OCI-LY3 (cell line): Measurements from ENCODE around the gene GTF2A2.

Experiments used
- H2AFZ ChIP-seq: fragments of 200-600, 300-600 bp; shearing (Covaris generic); 2 replicates; pipeline ENCODE4 v1.6.0; 2014; ENCODE audit warnings: antibody characterized with exemption, low read depth, low read length
- H3K27ac ChIP-seq: fragments of 200-600, 300-600 bp; sonication (generic); 2 replicates; pipeline ENCODE4 v1.5.1; 2014; ENCODE audit warnings: mild to moderate bottlenecking, low read length, moderate library complexity, mixed read lengths
- H3K27me3 ChIP-seq: fragments of 200-600, 300-600 bp; sonication (generic); 2 replicates; pipeline ENCODE4 v1.6.1; 2014; ENCODE audit warnings: low read depth, low read length, mixed read lengths
- H3K36me3 ChIP-seq: fragments of 200-600, 300-600 bp; sonication (generic); replicated peaks from 2 replicates; pipeline ENCODE3; 2014; ENCODE audit warnings: low read depth, low read length, mixed read lengths
- H3K4me1 ChIP-seq: fragments of 300-600, 200-600 bp; sonication (generic); 2 replicates; pipeline ENCODE4 v1.6.1; 2014; ENCODE audit warnings: low read length, mixed read lengths
- H3K4me2 ChIP-seq: fragments of 200-600, 300-600 bp; sonication (generic); 2 replicates; pipeline ENCODE4 v1.6.1; 2014; ENCODE audit warnings: low read length, mixed read lengths
- H3K4me3 ChIP-seq: fragments of 300-600, 200-600 bp; sonication (generic); 2 replicates; pipeline ENCODE4 v1.5.1; 2014; ENCODE audit warnings: antibody characterized with exemption, mild to moderate bottlenecking, low read length, moderate library complexity
- H3K79me2 ChIP-seq: fragments of 300-600, 200-600 bp; shearing (Covaris generic); 2 replicates; pipeline ENCODE4 v1.6.1; 2014; ENCODE audit warnings: mild to moderate bottlenecking, low read length, mixed read lengths
- H3K9ac ChIP-seq: fragments of 300-600, 200-600 bp; shearing (Covaris generic); 2 replicates; pipeline ENCODE4 v1.6.0; 2014; ENCODE audit warnings: mild to moderate bottlenecking, low read length, moderate library complexity
- H3K9me3 ChIP-seq: fragments of 200-600, 300-600 bp; shearing (Covaris generic); 2 replicates; pipeline ENCODE4 v1.6.1; 2014; ENCODE audit warnings: low read length, mixed read lengths; ENCODE audit not compliant: insufficient read depth
- H4K20me1 ChIP-seq: fragments of 200-600, 300-600 bp; sonication (generic); 2 replicates; pipeline ENCODE4 v1.6.1; 2016; ENCODE audit warnings: low read length, mixed read lengths; ENCODE audit not compliant: insufficient read depth
- EZH2phosphoT487 ChIP-seq: fragments of 200-600 bp; shearing (Covaris generic); IDR thresholded peaks from 2 replicates; pipeline ENCODE4 v1.6.1; 2018; ENCODE audit warnings: antibody characterized with exemption, mixed run types, low read depth
- TF ChIP-seq, protein P1 (sequence below): fragments of 200-600, 300-600 bp; sonication (generic); IDR thresholded peaks from 2 replicates; pipeline ENCODE4 v1.5.1; 2014; ENCODE audit warnings: antibody characterized with exemption, low read length, low read depth

The GTF2A2 gene

DNA sequence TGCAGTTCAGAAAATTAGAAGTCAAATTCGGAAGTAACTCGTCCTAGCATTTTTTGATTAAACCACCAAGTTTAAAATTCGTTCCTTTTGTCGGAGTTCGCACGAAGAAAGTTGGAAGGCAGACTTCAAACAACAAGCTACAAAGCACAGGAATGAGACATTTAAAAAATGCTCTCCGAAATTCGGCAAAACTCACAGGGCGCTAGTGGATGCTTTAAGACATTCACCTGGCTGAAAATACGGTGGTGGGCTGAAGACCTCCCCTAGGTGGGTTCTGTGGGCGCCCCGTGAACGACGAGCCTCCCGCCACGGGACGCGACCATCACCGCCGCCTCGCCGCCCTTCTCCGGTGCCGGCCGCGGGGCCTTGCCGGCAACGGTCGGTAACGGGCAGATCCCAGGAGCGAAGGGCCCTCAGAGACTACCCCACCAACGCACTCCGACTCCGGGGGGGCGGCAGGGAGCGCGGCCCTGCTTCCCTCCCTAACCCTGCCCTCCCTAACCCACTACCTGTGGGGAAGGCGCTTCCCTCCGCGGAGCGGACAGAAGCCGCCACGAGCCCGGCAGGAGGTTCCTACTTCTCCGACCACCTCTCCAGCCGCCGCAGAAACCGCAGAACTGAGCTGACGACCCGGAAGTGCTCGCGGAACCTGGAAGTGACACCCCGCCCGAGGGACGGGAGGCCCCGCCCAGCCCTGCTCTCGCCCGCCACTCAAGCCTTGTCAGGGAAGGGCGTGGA, at the start of gene GTF2A2:
TSS of gene GTF2A2 (minus strand) at position 619 of the 738 bp plus-strand sequence. CDS start 5,238 bp downstream, outside the sequence.
- Histone ChIP-seq H3K4me1 (peaks cover 16% of the 10 kb centered on the region), H2AFZ (peak within 1 kb of the TSS; percentile 40; the same call in 1 of the 2 replicates), H3K27ac (peak within 1 kb of the TSS; percentile 62), H3K9ac (peak within 1 kb of the TSS; percentile 83), H3K79me2 (peaks cover 56% of the 10 kb centered on the region), H3K27me3 (no peaks in the 10 kb centered on the region), H4K20me1 (peaks cover 31% of the 10 kb centered on the region), H3K4me2 (peak within 1 kb of the TSS; percentile 87), H3K36me3 (peaks cover 58% of the 10 kb centered on the region), H3K4me3 (peak within 1 kb of the TSS; percentile 92), H3K9me3 (no peaks in the 10 kb centered on the region)
- no peak for TF ChIP-seq EZH2phosphoT487
- TF ChIP-seq, protein P1, sequence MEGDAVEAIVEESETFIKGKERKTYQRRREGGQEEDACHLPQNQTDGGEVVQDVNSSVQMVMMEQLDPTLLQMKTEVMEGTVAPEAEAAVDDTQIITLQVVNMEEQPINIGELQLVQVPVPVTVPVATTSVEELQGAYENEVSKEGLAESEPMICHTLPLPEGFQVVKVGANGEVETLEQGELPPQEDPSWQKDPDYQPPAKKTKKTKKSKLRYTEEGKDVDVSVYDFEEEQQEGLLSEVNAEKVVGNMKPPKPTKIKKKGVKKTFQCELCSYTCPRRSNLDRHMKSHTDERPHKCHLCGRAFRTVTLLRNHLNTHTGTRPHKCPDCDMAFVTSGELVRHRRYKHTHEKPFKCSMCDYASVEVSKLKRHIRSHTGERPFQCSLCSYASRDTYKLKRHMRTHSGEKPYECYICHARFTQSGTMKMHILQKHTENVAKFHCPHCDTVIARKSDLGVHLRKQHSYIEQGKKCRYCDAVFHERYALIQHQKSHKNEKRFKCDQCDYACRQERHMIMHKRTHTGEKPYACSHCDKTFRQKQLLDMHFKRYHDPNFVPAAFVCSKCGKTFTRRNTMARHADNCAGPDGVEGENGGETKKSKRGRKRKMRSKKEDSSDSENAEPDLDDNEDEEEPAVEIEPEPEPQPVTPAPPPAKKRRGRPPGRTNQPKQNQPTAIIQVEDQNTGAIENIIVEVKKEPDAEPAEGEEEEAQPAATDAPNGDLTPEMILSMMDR, result no peak

DNA sequence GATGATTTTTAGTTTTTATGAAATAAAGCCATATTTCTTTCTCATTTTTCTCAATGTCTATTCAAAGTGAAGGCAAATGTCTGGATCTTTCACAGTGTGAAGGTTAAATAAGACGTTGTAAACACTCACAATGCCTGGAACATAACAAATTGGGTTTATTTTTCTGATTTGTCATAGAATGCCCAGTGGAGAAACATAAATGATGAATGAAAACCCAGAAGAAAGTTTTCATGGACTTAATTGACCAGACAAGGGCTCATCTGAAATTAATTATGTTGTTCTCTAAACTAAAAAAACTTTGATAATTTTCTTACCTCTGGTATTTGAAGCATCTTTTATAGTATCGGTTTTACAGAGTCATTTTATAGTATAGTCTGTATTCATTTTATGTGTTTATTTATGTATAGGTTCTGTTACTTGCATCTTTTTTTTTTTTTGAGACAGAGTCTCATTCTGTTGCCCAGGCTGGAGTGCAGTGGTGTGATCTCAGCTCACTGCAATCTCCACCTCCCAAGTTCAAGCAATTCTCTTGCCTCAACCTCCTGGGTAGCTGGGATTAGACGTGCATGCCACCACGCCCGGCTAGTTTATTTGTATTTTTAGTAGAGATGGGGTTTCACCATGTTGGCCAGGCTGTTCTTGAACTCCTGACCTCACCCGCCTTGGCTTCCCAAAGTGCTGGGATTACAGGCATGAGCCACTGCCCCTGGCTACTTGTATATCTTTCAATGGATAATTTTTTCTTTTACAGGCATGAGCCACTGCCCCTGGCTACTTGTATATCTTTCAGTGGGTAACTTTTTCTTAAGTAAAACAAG, 46.9 kb upstream of the GTF2A2 start:
- TF ChIP-seq, protein P1, result no peak
- TF ChIP-seq EZH2phosphoT487, result no peak
- Histone ChIP-seq H3K4me2 (no peak overlapping the region), H3K27ac (no peak overlapping the region)

DNA sequence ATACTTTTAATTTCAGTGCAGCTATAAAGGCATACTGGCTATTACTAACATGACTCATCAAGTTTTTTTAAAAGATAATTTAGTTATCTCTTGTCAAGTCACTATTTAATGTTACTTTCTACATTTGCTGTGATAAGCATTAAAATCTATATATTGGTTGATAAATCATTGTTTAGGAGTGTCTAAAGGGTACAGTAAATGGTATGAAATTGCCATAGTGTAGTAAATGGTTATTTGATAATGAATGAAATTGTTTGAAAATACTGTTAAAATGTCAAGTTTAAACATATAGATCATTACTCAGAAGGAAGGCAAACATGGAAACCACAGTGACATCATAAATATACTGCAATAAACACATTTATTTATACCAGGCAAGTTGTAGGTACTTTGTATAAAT, 45.0 kb upstream of the GTF2A2 start:
- H3K27ac ChIP-seq, result no peak overlapping the region
- peaks cover 18% of the 10 kb centered on the region for H3K27me3 ChIP-seq

More for the DNA sequence above, 46.9 kb upstream of the GTF2A2 start:
- H3K27me3 ChIP-seq, result peaks cover 18% of the 10 kb centered on the region
- H3K36me3 ChIP-seq, result no peaks in the 10 kb centered on the region
- H3K9me3 ChIP-seq, result no peaks in the 10 kb centered on the region
- H3K9ac ChIP-seq, result no peak overlapping the region
- no peaks in the 10 kb centered on the region for H4K20me1 ChIP-seq
- no peak overlapping the region for H3K4me3 ChIP-seq
- peaks cover 8% of the 10 kb centered on the region for H3K4me1 ChIP-seq
- no peaks in the 10 kb centered on the region for H3K79me2 ChIP-seq
- H2AFZ ChIP-seq, result no peak overlapping the region

More for the DNA sequence above, 45.0 kb upstream of the GTF2A2 start:
- H4K20me1 ChIP-seq, result no peaks in the 10 kb centered on the region
- no peaks in the 10 kb centered on the region for H3K9me3 ChIP-seq
- no peak overlapping the region for H3K4me2 ChIP-seq
- TF ChIP-seq, protein P1, result no peak
- TF ChIP-seq EZH2phosphoT487, result no peak
- H2AFZ ChIP-seq, result no peak overlapping the region
- no peaks in the 10 kb centered on the region for H3K36me3 ChIP-seq
- no peak overlapping the region for H3K4me3 ChIP-seq
- H3K9ac ChIP-seq, result no peak overlapping the region
- H3K4me1 ChIP-seq, result peaks cover 8% of the 10 kb centered on the region
- H3K79me2 ChIP-seq, result no peaks in the 10 kb centered on the region
